ENCODE results near the gene ABL1.

Gene ABL1

GRCh38 chr9:130927995-130928900 lies 93.2 kb downstream of the ABL1 start:
- in situ Hi-C loops (cut with MboI; ENCODE audit: low sequenced_read_pairs) = no loop called here

DNA sequence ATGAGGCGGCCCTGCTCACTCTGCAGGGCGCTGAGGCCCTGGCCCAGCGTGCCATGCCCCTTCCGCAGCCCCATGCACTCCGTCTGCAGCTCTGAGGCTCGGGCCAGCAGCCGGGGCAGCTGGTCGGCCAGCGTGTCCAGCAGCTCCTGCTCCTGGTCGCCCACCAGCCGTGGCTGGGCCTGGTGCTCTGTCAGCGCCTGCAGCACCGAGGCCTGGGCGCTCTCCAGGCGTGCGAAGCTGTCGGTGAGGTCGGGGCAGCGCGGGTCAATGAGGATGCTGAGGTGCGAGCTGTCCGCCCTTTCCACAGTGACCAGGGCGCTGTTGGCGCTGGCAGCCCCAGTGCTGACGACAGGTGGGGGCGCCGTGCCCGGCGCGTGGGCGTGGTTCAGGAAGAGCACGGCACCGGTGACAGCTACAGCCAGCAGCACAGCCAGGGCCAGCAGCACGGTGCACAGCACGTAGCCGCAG lies 94.6 kb downstream of the ABL1 start:
- in situ Hi-C loops (cut with MboI; ENCODE audit: low sequenced_read_pairs) = no loop called here

DNA sequence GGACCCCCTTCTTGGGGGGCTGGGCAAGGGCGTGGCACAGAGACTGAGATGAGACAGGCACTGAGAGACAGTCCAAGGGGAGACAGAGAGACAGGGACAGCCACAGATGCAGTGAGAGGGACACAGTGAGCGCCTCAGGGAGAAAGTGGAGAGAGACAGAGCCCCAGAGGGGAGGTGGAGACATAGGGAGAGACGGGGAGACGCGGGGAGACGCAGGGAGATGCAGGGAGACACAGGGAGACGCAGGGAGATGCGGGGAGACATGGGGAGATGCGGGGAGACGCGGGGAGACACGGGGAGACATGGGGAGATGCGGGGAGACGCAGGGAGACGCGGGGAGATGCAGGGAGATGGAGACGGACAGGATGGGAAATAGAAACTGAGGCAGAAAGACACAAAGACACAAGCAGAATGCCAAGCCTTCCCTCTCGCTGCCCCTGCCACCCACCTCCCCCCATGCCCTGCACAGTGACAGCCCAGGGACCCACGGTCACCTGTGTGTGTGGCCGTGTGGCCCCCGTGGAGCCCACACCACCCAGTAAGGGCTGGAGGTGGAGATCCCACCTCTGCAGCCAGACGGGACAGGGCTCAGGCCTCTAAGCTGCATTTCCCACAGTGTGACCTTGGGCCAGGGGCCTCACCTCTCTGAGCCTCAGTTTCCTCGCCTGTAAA lies 95.2 kb downstream of the ABL1 start:
- in situ Hi-C loops (cut with MboI; ENCODE audit: low sequenced_read_pairs) = no loop called here

DNA sequence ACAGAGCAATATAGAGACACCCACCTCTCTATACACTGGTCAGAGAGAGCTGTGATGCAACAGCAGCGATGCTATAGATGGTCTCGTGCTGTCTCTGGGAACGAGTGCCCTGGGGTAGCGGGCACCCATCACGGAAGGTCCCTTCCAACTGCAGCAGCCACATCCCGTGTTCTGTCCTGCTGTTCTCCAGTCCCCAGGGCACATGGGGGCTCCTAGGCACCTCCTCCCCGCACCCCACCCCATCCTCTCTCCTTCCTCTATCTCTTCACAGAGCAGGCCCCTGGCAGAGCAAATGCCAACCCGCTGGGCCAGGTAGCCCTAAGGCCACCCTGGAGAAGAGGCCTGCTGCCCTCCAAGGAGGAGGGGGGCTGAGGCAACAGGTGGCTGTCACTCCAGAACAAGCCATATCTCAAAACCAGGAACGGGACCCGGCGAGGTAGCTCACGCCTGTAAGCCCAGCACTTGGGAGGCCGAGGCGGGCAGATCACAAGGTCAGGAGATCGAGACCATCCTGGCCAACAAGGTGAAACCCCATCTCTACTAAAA lies 95.8 kb downstream of the ABL1 start:
- in situ Hi-C loops (cut with MboI; ENCODE audit: low sequenced_read_pairs) = no loop called here

DNA sequence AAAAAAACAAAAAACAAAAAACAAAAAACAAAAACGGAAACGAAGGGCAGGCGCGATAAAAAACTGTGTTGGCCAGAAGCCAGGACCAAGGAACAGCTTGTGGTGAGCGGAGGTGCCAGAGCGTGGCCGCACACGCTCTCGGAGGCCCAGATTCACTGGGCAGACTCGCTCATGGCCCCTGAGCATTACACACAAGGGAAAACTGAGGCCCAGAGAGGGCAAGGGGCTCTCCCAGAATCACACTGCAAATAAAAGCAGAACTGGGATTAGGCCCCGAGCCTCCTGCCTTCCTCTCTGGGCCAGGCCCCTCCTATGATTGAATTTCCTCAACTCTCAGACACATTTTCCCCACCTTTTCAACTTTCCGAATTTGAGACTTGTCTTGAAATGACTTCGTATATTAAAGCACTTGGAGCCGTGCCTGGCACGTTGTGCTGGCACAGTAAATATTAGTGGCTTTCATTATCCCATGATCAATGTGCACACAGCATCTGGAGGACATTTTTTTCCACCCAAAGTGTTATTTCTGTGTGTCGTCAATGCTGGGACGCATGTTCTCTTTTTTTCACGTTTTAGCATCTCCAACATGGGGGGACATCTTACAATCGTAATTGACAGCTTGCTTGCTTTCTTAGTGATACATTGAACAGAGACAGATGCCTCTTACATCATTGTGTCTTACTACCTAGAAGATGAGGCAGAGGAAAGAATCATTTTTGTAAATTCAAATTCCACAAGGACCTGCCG lies 96.6 kb downstream of the ABL1 start:
- in situ Hi-C loops (cut with MboI; ENCODE audit: low sequenced_read_pairs) = no loop called here

DNA sequence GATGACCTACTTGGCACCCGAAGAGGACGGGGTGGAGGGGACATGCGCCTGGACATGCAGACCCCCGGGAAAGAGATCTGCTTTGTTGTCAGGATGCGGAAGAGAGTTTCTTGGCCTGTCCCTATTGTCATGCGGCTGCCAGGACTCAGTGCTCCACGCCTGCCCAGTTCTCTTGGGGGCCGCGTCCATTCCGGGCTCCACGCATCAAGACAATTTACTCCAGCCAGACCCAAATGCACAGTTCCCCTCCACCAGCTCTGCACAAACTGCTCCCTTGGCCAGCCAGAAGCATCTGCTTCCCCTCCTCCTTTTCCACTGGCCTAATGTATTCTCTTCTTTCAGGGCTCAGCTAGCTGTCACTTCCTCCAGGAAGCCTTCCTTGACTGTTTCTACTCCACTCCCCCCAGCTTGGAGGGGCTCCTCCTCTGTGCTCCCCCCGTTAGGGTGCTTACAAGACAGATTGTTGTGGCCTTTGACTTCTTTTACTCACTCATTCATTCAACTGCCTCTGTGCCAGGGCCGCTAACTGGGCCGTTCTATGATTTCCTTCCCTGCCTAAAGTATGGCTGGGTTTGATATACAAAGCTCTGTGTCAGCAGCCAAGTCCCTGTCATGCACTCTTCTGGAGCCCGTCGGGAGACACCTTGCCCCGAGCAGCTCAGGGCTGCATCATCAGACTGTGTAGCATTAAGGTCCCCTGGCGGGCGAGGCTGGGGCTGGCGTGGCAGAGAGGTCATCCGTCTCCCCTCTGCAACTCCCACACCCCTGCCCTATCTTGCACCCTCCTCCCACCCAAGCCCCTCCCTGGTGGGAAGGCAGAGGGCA lies 97.4 kb downstream of the ABL1 start:
- in situ Hi-C loops (cut with MboI; ENCODE audit: low sequenced_read_pairs) = no loop called here

GRCh38 chr9:130933114-130934046 lies 98.3 kb downstream of the ABL1 start:
- in situ Hi-C loops (cut with MboI; ENCODE audit: low sequenced_read_pairs) = no loop called here

DNA sequence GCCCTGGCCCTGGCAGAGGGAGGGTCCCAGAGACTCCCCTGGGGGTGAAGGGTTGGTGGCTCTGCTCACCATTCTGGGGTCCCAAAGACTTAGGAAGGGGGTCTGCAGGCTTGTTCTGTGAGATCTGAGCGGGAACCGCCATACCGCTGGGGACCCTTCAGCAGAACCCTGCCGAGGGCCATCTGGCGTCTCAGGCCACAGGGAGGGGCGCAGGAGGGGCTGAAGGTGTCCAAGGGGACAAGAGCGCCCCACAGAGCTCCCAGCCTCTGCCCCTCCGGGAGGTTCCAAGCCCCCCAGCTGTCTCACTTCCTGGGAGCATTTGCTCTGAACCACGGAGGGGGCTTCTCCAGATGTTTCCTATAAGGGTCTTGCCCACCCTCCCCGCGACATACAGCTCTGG lies 99.2 kb downstream of the ABL1 start:
- in situ Hi-C loops (cut with MboI; ENCODE audit: low sequenced_read_pairs) = no loop called here

DNA sequence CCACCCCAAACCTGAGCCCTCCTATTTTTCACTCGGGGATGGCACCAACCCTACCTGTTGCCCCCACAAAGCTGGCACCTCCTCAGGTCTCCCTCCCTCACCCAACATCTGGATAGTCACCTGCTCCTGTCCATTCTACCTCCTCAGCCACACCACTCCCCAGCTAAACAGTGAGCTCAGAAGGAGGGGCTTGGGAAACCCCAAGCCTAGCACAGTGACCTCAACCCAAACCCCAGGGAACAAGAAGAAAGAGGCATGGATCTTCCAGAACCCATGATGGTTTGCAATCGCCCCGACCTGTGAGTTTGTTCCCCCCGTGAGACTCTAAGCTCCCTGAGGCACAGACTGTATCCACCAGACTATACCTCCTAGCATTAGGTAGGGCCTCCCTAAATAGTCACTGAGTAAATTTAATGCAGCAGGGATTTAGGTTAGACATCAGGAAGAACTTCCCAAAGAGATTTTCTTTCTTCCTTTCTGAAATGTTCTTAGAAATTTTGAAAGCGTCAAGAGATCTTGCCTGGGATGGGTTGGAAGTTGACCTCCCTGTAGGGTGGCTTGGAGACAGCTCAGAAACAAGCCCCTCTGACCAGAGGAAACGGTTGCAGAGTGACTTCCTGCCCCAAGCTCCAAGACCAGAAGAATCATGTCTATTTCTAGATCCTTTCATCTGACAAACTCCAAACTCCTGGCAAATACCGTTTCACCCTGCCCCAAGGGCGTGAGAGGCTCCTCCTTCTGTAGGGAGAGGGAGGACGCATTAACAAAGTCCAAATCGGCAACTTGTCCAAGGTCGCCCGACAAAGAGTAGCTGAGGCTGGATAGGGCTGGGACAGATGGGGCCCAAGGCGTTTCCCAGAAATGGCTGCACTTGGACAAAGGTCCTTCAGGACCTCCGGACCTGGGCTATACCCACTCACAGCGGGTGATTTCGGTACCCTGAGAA lies 99.9 kb downstream of the ABL1 start:
- in situ Hi-C loops (cut with MboI; ENCODE audit: low sequenced_read_pairs) = no loop called here

DNA sequence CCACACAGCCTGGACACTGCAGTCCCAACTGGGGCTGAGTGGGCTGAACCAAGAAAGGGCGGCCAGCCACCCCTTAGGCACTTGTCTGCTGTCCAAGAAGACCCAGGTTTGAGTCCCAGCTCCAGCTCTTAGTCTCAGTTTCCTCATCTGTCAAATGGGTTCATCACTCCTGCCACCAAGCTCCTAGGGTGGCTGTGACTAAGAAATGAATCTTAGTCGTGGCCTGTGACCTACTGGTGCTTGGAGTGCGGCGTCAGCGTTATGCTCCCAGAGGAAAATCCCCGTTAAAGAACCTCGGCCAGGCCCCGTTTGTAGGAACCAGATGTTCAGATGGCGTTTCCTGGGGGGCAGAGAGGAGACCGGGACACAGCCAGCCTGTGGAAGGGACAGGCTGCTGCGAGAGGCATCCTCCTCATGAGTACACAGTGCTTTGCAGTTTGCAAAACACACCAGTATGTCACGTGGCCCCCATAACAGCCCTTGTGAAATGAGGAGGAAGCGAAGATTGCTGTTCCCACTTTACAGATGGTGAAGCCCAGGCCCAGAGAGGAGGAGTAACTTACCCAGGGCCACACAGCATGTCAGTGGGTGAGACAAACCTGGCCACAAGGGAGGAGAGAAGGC lies 100.7 kb downstream of the ABL1 start:
- in situ Hi-C loops (cut with MboI; ENCODE audit: low sequenced_read_pairs) = no loop called here

- in situ Hi-C loops (cut with MboI; ENCODE audit: low sequenced_read_pairs) = no loop called here
Measured at GRCh38 chr9:130936285-130937117, 101.4 kb downstream of the ABL1 start.
